Cardiac septum (tissue), 1 donor: ENCODE results near the gene KRTAP5-3. TPM values are rescaled to one million over a fixed set of nuclear protein-coding genes. Genes with fewer than 3 reads are reported as not detected.
"Not testable (repeated sequence)": the region's sequence is repeated elsewhere in the genome, so short reads cannot be mapped to it uniquely, and the experiment has no call there.

Experiments
- DNase-seq: peaks from one replicate; pipeline ENCODE4 v3.0.0-alpha.2; 2020; ENCODE audit warnings: low spot score
- intact Hi-C: fragments of 100-400 bp; cut with DNase I; formaldehyde crosslinking; loops from one replicate; pipeline ENCODE4 v1.14.0; 2022
- total RNA-seq: library from RNA; stranded (reverse); fragmentation: NEBNext Ultra II Directional; extraction: Animal tissue kit (Norgen Biotek cat#: 25700); gene quantifications from one replicate; pipeline ENCODE4 v1.2.1, GENCODE V29; 2021
- donor health status: DM: no; HTN: no; CAD: no.

Gene KRTAP5-3
- total RNA-seq, 1 donor from 2014 or later = not detected

DNA sequence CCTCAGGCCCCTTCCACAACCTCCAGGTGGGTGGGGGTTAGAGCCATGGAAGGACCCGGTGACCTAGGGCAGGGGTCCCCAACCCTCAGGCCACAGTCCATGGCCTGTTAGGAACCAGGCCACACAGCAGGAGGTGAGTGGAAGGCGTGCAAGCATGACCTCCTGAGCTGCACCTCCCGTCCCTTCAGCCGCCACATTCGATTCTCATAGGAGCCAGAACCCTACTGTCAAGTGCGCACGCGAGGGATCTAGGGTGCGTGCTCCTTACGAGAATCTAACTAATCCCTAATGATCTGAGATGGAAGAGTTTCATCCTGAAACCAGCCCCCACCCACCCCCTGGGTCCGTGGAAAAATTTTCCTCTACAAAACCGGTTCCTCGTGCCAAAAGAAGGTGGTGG lies 17.3 kb upstream of the KRTAP5-3 start:
- no peak for DNase-seq
- intact Hi-C loops = loop anchor here (10.0 kb wide), 1 partner anchor 81 kb away; no protein-coding TSS in a partner anchor

DNA sequence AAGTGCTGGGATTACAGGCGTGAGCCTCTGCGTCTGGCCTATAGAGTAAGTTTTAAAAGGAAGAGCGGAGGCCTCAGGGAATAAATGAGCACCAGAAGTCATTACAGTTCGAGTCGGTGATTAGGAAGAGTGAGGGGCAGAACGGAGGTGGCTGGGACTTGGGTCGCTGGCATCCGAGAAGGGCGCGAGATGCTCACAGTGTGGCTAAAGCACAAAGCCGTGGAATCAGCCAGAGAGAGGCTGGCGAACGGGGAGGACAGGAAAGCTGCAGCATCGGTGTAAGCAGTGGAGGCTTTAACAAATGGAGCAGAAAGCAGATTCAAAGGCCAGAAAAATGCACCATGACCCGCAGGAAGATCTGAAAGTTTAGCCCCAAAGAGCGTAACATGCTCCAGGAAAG lies 16.4 kb upstream of the KRTAP5-3 start:
- no peak for DNase-seq
- intact Hi-C loops = loop anchor here (10.0 kb wide), 1 partner anchor 80 kb away; no protein-coding TSS in a partner anchor

DNA sequence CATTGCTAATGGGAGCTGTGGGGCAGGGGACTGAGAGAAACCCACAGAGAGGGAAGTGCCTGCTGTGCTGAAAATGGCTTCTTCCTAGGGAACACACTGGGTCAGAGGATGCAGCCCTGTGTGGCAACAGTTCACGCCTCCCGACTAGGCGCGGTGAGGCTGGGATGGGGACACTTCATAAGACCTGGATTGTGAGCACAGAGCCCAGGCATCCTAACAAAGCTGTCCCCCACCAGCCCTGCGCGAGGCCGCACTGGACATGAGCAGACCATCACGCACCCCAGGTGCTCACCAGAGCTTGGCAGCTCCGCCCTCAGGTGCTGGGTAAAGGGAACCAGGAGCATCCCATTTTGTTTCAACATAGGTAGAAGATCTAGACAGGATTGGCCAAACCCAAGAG lies 15.5 kb upstream of the KRTAP5-3 start:
- DNase-seq = no peak
- intact Hi-C loops = loop anchor here (10.0 kb wide), 1 partner anchor 79 kb away; no protein-coding TSS in a partner anchor

DNA sequence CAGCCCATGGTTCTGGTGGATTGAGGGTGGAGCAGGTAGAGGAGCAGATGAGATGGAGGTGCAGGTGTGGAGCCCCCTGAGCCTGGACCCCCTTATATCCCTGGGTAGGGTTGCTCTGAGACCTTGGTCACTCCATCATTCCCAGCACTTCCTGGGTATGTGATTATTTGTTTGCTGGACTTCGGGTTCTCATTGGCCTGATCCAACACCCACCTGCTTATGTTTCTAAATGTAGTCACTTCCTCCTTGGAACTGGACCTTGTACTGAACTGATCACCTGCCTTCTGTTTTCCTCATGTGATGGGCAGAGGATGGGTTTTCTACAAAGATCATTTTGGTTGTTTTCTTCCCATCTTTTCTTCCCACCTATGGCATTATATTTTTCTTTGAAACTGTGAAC lies 13.8 kb upstream of the KRTAP5-3 start, which contains the start of gene KRTAP5-4:
Gene KRTAP5-4, minus strand, starts transcription at position 53 of the 400 bp plus-strand sequence. Its CDS starts 45 bp downstream, at position 8.
- intact Hi-C loops = loop anchor here (10.0 kb wide), 1 partner anchor 77 kb away; no protein-coding TSS in a partner anchor
- DNase-seq = no peak

DNA sequence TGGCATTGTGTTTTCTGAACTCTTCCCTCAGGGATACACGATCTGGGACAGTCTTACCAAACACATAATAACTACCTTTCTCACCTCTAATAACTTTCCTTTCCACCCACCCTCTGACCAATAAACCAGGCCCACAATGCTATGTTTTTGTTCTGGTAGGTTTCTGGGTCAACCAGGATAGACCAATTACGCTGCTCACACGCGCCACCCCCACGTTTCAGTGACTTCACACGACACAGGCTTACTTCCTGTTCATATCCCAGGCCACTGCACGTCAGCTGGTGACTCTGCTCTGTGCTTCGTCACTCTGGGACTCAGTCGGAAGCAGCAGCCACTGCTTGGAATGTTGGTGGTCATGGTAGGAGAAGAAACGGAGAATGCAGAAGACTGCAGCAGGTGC lies 11.2 kb upstream of the KRTAP5-3 start:
- DNase-seq = no peak
- intact Hi-C loops = no loop called here

DNA sequence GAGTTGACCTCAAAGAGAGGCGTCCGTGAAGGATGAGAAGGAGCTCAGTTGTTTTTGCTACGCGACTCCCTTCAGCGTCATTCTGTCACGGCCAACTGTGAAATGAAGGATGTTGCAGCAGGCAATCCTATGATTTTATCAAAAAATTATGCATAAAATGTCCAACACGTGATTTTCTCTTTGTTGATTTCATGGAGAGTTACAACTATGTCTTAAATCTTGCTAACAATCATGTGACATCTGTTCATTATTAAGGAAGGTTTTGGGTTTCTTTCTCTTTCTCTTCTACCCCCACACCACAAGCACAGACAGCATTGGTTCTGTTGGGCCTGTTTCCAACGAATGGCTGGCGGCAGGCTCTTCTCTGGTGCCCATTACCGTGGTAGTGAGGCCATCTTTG lies 10.0 kb upstream of the KRTAP5-3 start:
- intact Hi-C loops = no loop called here
- DNase-seq = no peak

DNA sequence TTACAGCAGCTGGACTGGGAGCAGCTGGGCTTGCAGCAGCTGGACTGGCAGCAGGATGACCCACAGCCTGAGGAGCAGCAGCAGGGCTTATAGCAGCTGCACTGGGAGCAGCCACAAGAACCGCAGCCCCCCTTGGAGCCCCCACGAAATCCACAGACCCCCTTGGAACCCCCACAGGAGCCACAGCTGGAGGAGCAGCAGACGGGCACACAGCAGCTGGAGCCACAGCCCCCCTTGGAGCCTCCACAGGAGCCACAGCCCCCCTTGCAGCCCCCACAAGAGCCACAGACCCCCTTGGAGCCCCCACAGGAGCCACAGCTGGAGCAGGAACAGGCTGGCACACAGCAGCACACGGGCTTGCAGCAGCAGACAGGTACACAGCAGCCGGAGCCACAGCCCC lies 362 bp downstream of the KRTAP5-3 start:
- intact Hi-C loops, DNase-seq: not testable (repeated sequence)

DNA sequence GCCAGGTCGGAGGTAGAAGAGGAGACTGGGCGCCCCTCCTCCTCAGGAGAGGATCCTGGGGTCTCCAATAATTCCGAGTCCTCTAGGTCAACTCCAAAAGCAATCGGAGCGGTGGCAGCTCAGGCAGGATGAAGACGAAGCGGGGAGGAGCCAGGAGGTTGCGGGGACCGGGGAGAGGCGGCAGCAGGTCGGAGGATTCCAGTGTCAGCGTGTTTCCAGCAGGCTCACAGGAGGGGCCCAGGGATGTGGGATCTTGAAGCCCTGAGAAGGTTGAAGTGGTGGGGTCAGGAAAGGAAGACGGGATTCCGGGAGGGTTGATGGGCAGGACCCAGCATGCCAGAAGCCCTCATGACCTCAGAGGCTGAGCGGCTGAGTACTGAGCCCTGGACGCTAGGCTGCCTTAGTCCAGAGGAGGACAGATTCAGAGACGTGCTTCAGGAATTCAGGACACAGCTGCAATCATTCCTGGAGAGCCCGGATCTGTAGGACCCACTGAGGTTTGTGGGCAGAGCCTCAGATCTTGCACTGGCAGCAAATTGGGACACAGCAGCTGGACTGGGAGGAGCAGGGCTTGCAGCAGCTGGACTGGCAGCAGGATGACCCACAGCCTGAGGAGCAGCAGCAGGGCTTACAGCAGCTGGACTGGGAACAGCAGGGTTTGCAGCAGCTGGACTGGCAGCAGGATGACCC lies 962 bp downstream of the KRTAP5-3 start:
- intact Hi-C loops = not testable (repeated sequence)

DNA sequence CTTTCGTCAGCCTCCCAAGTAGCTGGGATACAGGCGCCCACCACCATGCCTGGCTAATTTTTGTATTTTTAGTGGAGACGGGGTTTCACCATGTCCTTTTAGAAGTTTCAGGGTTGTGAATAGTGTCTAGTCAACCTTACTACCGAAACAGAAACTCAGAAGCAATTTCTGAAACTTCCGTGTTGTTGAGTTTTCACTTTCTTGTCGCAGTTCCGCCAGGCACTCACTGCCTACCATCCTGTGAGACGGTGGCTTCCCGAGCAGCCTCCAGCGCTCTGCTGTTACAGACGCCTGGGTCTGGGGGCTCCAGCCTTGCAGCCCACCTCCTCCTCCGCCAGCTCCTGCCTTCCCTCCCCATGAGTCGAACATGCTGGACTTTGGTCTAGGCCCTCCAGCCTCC lies 2.3 kb downstream of the KRTAP5-3 start:
- intact Hi-C loops, DNase-seq: not testable (repeated sequence)

More for the DNA sequence above, 962 bp downstream of the KRTAP5-3 start:
- DNase-seq = not testable (repeated sequence)

DNA sequence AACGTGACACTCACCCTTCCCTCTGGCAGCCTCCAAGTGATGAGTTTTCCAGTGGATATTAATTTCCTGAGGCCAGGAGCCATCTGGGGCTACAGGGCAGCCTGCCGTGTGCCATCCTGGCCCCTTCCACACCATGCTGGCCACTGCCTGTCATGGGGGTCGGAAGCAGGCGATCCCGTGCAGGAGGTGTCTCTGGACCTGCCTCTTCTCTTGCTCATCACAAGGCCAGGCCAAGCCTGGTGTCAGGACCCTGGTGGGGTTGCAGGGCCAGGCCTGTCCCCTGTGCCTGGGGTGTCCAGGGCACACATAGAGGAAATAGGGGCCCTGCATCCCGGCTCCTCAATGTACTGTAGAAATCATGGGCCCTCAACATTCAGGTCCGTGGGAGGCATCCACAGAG lies 3.6 kb downstream of the KRTAP5-3 start:
- intact Hi-C loops = no loop called here
- DNase-seq = no peak

DNA sequence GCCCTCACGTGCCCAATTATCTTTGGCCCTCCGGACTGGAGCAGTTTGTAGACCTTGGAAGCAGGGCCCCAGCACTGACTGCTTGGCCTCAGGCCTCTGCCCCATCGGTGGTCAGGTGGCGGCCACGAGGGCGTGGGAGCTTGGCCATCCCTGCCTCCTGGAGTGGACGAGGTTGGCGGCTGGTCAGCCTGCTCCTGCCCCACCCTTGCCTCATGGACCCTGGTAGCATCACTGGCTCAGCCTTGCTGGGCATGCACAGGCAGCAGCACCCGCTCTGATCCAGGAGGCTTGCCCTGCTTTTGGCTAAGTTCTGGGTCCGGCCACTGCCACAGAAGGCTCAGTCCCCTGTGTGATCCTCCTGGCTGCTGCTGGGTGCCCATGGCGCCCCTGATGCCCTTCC lies 4.1 kb downstream of the KRTAP5-3 start:
- DNase-seq = no peak
- intact Hi-C loops = no loop called here

DNA sequence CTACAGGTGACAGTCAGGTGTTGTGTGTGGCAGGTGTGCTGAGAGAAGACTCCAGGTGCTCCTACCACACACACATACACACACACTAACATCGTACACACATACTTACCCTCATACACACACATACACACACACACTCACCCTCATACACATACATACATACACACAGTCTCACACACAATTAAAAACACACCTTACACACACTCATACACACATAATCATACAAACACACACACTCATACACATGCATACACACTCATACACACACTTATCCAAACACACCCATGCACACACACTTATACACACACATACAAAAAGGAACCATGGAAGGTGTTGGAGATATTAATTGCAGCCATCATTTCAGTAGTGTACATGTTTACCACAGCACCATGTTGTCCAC lies 4.6 kb downstream of the KRTAP5-3 start:
- no peak for DNase-seq
- intact Hi-C loops = no loop called here

DNA sequence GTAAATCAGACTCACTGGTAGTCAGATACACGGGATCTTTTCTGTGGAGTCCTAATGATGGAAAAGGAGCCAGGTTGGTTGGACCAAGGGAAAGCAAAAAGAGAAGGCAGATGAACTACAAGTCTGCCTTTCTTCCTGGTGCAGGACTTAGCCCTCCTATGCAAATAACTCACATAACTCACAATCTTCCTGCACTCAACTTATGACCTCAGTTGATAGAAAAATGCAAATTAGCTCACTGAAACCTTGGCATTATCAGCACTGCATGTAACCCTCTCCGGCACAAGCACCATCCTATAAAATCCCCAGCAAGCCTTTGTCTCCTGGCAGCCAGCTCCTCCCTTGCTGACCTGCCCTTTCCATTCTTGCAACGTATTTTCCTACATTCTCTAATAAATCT lies 6.6 kb downstream of the KRTAP5-3 start:
- intact Hi-C loops = not testable (repeated sequence)

DNA sequence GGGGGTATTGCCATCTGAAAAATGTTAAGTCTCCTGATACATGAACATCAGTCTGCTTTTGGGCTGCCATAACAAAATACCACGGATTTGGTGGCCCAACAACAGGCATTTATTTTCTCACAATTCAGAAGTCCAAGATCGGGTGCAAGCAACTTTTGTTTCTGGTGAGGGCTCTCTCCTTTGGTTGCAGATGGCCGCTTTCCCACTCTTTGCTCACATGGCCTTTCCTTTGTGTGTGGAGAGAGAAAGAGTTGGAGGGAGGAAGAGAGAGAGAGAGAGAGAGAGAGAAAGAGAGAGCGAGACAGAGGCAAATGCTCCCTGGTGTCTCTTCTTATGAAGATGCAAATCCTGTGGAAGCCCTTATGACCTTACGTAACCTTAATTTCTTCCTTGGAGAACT lies 7.6 kb downstream of the KRTAP5-3 start:
- DNase-seq = no peak
- intact Hi-C loops = no loop called here

More for the DNA sequence above, 6.6 kb downstream of the KRTAP5-3 start:
- DNase-seq = not testable (repeated sequence)

DNA sequence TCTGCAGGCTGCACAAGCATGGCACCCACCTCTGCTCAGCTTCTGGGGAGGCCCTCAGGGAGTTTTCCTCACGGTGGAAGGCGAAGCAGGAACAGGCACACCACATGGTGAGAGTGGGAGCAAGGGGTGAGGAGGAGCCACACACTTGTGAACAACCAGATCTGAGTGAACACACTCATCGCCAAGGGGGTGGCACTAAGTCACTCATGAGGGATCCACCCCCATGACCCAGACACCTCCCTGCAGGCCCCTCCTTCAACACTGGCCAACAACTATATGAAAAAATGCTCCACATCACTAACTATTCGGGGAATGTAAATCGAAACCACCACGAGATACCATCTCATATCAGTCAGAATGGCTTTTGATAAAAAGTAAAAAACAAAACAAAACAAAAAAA lies 9.4 kb downstream of the KRTAP5-3 start:
- intact Hi-C loops = no loop called here
- no peak for DNase-seq

DNA sequence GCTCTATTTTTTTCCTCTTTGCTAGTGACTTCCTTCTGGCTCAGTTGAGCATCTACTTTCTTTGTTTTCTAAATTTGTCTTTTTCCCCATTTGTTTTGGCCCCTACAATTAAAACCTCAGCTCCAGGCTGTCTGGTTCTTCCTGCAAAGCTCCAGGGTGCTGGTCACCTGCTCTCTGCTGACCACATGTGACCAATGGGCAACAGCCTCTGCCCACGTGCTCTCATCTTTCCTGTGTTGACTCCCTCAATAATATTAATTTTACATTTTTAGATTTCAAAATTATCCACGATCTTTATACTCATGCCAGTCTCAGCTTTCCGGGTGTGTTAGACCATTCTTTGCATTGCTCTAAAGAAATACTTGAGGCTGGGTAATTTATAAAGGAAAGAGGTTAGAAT lies 9.9 kb downstream of the KRTAP5-3 start:
- DNase-seq, intact Hi-C loops: not testable (repeated sequence)

DNA sequence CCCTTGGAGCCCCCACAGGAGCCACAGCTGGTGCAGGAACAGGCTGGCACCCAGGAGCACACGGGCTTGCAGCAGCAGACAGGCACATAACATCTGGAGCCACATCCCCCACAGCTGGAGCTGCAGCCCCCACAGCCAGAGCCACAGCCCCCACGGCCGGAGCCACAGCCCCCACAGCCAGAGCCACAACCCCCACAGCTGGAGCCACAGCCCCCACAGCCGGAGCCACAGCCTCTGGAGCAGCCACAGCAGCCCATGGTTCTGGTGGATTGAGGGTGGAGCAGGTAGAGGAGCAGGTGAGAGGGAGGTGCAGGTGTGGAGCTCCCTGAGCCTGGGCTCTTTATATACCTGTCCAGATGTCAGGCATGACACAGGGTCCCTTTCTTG lies 10.3 kb downstream of the KRTAP5-3 start, which contains the start of gene KRTAP5-2:
Gene KRTAP5-2, minus strand, starts transcription at position 301 of the 387 bp plus-strand sequence. Its CDS starts 44 bp downstream, at position 257.
- DNase-seq = no peak
- intact Hi-C loops = no loop called here

DNA sequence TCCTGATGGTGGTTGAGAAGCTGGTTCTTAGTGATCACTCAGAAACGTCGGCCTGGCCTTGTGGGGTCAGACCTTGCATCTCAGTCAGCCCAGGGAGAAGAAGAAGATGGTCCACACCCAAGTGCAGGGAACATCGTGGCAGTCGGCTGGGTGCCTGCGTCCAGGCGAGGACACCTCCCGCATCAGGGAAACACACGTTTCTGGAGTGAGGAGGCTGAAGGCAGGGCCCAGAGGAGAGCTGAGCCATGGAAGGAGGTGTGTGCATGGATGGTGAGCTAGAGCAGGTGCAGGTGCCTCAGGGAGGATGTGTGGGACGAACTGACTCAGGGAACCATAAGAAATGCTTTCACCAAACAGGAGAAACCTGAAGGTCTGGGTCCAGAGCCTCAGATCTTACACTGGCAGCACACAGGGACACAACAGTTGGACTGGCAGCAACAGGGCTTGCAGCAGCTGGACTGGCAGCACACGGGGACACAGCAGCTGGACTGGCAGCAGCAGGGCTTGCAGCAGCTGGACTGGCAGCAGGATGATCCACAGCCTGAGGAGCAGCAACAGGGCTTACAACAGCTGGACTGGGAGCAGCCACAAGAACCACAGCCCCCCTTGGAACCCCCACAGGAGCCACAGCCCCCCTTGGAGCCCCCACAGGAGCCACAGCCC lies 10.8 kb downstream of the KRTAP5-3 start:
- no peak for DNase-seq
- intact Hi-C loops = no loop called here

DNA sequence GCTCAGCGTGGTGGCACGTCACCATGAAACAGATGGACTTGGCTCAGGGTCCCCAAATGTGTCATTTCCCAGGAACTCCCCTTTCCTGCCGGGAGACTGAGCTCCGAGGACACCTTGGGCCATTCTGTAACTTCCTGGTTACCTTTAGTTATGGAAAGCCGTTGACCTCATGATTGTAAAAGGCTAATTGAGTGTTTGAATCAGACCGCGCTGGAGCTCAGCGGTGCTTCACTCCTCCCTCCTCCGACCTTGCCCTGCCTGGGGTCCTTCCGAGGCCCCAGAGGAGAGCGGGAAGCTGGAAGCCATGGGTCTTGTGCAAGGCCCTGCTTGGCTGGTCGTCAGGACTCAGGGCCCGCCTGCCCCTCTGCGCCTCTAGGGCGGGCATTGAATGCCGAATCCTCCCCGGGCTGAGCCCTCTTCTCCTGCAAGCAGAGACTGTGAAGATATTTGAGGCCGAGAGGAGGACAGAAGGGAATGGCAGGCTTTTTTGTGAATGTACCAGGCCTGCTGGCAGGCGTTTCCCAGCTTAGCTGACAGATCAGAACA lies 11.6 kb downstream of the KRTAP5-3 start:
- intact Hi-C loops, DNase-seq: not testable (repeated sequence)

DNA sequence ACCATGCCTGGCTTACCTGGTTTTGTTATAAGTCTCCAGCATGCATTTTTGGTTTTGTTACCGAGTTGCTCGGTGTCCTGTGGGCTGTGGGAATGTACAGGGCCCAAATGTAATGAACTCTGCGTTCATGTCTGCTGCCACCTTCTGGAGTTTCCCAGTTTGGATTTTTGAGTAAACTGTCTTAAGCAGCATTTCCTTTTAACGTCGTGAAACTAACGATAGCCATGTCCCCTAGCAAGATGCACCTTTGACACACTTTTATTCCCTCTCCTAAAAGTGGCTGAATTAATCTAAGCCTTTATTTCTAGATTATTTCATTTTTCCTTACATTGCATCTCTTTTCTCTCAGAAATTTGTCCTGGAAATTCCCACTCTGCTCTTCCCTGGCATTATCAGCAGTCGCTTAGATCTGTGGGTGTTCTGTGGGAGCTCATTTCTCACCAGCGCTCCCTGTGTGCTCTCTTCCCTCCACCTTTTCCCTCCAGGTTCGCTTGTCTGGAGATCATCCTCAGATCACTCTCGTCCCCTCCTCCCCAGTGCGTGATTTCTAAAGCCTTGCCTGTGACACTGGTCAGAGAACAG lies 12.2 kb downstream of the KRTAP5-3 start:
- DNase-seq, intact Hi-C loops: not testable (repeated sequence)
